ENCODE measurements around the gene ADORA2B. TPM values are rescaled to one million over a fixed set of nuclear protein-coding genes. Genes with fewer than 3 reads are reported as not detected.
"Not testable (repeated sequence)": the region's sequence is repeated elsewhere in the genome, so short reads cannot be mapped to it uniquely, and the experiment has no call there.

The ADORA2B gene
- total RNA-seq, 2 donors from 2014 or later: 20.8 to 39.4 TPM

- DNase-seq: no peak
- Histone ChIP-seq H3K36me3 (no peaks in the 10 kb centered on the region), H3K9ac (ENCODE audit: low read depth in 2 of 2, low read length in 2 of 2) (no peak overlapping the region), H3K4me1 (no peaks in the 10 kb centered on the region), H3K4me3 (no peak overlapping the region), H3K9me3 (no peaks in the 10 kb centered on the region), H3K27ac (no peak overlapping the region), H3K27me3 (no peaks in the 10 kb centered on the region)
- intact Hi-C loops (cut with DNase I): no loop called here
- TF ChIP-seq CTCF (IDR thresholded peaks at IDR 0.05): no peak
These were observed 37.6 kb upstream of the ADORA2B start for GRCh38 chr17:15907290-15907689.

- H3K9me3 ChIP-seq: no peaks in the 10 kb centered on the region
- no peaks in the 10 kb centered on the region for H3K27me3 ChIP-seq
- H3K4me1 ChIP-seq: no peaks in the 10 kb centered on the region
- no peaks in the 10 kb centered on the region for H3K36me3 ChIP-seq
- TF ChIP-seq CTCF (IDR thresholded peaks at IDR 0.05): no peak
- H3K4me3 ChIP-seq: no peak overlapping the region
- no peak for DNase-seq
- H3K9ac ChIP-seq (ENCODE audit: low read depth in 2 of 2, low read length in 2 of 2): no peak overlapping the region
- intact Hi-C loops (cut with DNase I): no loop called here
- H3K27ac ChIP-seq: no peak overlapping the region
These were observed 36.6 kb upstream of the ADORA2B start for GRCh38 chr17:15908378-15908777.

- H3K36me3 ChIP-seq: no peaks in the 10 kb centered on the region
- no peak overlapping the region for H3K4me3 ChIP-seq
- no peaks in the 10 kb centered on the region for H3K9me3 ChIP-seq
- H3K4me1 ChIP-seq: no peaks in the 10 kb centered on the region
- no peaks in the 10 kb centered on the region for H3K27me3 ChIP-seq
- no peak for DNase-seq
- H3K27ac ChIP-seq: no peak overlapping the region
- no peak overlapping the region for H3K9ac ChIP-seq (ENCODE audit: low read depth in 2 of 2, low read length in 2 of 2)
- no peak for TF ChIP-seq CTCF (IDR thresholded peaks at IDR 0.05)
- intact Hi-C loops (cut with DNase I): no loop called here
These were observed 35.4 kb upstream of the ADORA2B start for GRCh38 chr17:15909481-15909991.

- Histone ChIP-seq H3K4me1 (no peaks in the 10 kb centered on the region), H3K27me3 (no peaks in the 10 kb centered on the region), H3K9me3 (no peaks in the 10 kb centered on the region), H3K4me3 (no peak overlapping the region), H3K27ac (no peak overlapping the region), H3K36me3 (no peaks in the 10 kb centered on the region), H3K9ac (ENCODE audit: low read depth in 2 of 2, low read length in 2 of 2) (no peak overlapping the region)
- intact Hi-C loops (cut with DNase I): no loop called here
- TF ChIP-seq CTCF (IDR thresholded peaks at IDR 0.05): no peak
- DNase-seq: no peak
These were observed 34.1 kb upstream of the ADORA2B start for GRCh38 chr17:15910791-15911190.

GRCh38 chr17:15911701-15912100 is 33.2 kb upstream of the ADORA2B start:
- H3K9ac ChIP-seq (ENCODE audit: low read depth in 2 of 2, low read length in 2 of 2); intact Hi-C loops (cut with DNase I); H3K27me3 ChIP-seq; H3K4me3 ChIP-seq; DNase-seq; H3K9me3 ChIP-seq; H3K4me1 ChIP-seq; H3K27ac ChIP-seq; H3K36me3 ChIP-seq: not testable (repeated sequence)

- peaks cover 10% of the 10 kb centered on the region for H3K27me3 ChIP-seq
- TF ChIP-seq CTCF (IDR thresholded peaks at IDR 0.05): no peak
- intact Hi-C loops (cut with DNase I): no loop called here
- no peak overlapping the region for H3K4me3 ChIP-seq
- no peaks in the 10 kb centered on the region for H3K36me3 ChIP-seq
- no peak for DNase-seq
- H3K4me1 ChIP-seq: no peaks in the 10 kb centered on the region
- no peak overlapping the region for H3K9ac ChIP-seq (ENCODE audit: low read depth in 2 of 2, low read length in 2 of 2)
- no peak overlapping the region for H3K27ac ChIP-seq
- H3K9me3 ChIP-seq: no peaks in the 10 kb centered on the region
These were observed 32.4 kb upstream of the ADORA2B start for GRCh38 chr17:15912416-15912955.
